Measurements from ENCODE around the gene ROR2.
"Not testable (repeated sequence)": the region's sequence is repeated elsewhere in the genome, so short reads cannot be mapped to it uniquely, and the experiment has no call there.

ROR2 gene

GRCh38 chr9:91914404-91914803 is 35.6 kb downstream of the ROR2 start:
- no peaks in the 10 kb centered on the region for H3K36me3 ChIP-seq (ENCODE audit: control insufficient read depth, insufficient read depth, low read length)
- no peaks in the 10 kb centered on the region for H3K27me3 ChIP-seq (ENCODE audit: control insufficient read depth, insufficient read depth, low read length)
- no peak overlapping the region for H3K4me3 ChIP-seq (ENCODE audit: low read length)
- peaks cover 23% of the 10 kb centered on the region for H3K4me1 ChIP-seq (ENCODE audit: control insufficient read depth, insufficient read depth, low read length)
- no peak overlapping the region for H3K27ac ChIP-seq (ENCODE audit: low read depth, low read length)
- no peak overlapping the region for H3K9ac ChIP-seq (ENCODE audit: low read length)

DNA sequence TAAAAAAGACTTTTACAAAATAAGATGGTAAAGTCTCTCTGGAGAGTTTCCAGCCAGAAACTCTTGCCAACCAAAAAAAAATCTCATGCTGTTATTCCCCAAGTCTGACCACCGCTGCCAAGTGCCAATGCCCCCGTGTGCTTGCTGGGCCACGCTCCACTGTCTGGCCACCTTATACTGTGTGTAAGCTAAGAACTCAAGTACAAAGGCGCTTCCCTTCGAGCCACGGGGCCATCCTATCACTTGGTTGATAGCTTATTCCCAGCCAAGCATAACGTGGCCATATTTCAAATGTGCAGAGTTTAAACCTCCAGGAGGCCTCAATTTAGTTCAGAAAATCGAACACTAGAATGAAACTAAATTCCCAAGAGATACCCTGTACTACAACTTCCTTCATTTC is 36.0 kb downstream of the ROR2 start:
- no peak overlapping the region for H3K4me3 ChIP-seq (ENCODE audit: low read length)
- H3K27ac ChIP-seq (ENCODE audit: low read depth, low read length), result no peak overlapping the region
- H3K36me3 ChIP-seq (ENCODE audit: control insufficient read depth, insufficient read depth, low read length), result no peaks in the 10 kb centered on the region
- no peak overlapping the region for H3K9ac ChIP-seq (ENCODE audit: low read length)
- peaks cover 20% of the 10 kb centered on the region for H3K4me1 ChIP-seq (ENCODE audit: control insufficient read depth, insufficient read depth, low read length)
- no peaks in the 10 kb centered on the region for H3K27me3 ChIP-seq (ENCODE audit: control insufficient read depth, insufficient read depth, low read length)

DNA sequence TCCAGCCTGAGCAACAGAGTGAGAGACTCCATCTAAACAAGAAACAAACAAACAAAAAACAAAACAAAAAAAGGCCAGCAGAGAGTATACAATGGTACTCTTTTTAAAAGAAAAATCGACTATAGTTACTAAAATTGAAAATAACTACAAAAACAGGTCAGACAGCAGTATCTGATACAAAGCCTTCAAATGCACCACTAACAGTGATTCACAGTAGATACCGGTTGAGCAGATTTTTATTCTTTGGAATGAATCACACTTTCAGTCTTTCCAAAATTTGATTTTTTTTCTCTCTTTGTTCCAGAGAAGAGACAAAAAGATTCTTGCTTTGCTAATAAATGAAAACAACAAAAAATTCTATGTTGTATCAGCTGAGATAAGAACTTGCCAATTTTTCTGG is 36.9 kb downstream of the ROR2 start:
- peaks cover 19% of the 10 kb centered on the region for H3K4me1 ChIP-seq (ENCODE audit: control insufficient read depth, insufficient read depth, low read length)
- no peak overlapping the region for H3K27ac ChIP-seq (ENCODE audit: low read depth, low read length)
- H3K9ac ChIP-seq (ENCODE audit: low read length), result no peak overlapping the region
- no peaks in the 10 kb centered on the region for H3K36me3 ChIP-seq (ENCODE audit: control insufficient read depth, insufficient read depth, low read length)
- no peaks in the 10 kb centered on the region for H3K27me3 ChIP-seq (ENCODE audit: control insufficient read depth, insufficient read depth, low read length)
- H3K4me3 ChIP-seq (ENCODE audit: low read length), result no peak overlapping the region

- Histone ChIP-seq H3K4me3 (ENCODE audit: low read length) (no peak overlapping the region), H3K36me3 (ENCODE audit: control insufficient read depth, insufficient read depth, low read length) (no peaks in the 10 kb centered on the region), H3K27me3 (ENCODE audit: control insufficient read depth, insufficient read depth, low read length) (no peaks in the 10 kb centered on the region), H3K9ac (ENCODE audit: low read length) (no peak overlapping the region), H3K4me1 (ENCODE audit: control insufficient read depth, insufficient read depth, low read length) (peaks cover 16% of the 10 kb centered on the region), H3K27ac (ENCODE audit: low read depth, low read length) (no peak overlapping the region)
Measured at GRCh38 chr9:91911657-91912056, 38.4 kb downstream of the ROR2 start.

DNA sequence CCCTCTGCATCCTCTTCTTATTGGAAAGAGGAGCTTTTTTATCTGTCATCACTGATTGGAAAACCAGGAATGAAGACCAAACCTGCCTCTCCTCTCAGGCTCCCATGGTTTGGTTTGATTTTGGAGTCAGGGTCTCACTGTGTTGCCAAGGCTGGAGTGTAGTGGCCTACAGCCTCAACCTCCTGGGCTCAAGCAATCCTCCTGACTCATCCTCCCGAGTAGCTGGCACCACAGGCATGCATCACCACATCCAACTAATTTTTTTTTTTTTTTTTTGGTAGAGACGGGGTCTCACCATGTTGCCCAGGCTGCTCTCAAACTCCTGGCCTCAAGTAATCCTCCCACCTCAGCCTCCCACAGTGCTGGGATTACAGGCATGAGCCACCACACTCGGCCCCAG is 40.8 kb downstream of the ROR2 start:
- H3K4me1 ChIP-seq (ENCODE audit: control insufficient read depth, insufficient read depth, low read length), result peaks cover 21% of the 10 kb centered on the region
- not testable (repeated sequence) for H3K4me3 ChIP-seq (ENCODE audit: low read length); H3K27me3 ChIP-seq (ENCODE audit: control insufficient read depth, insufficient read depth, low read length); H3K36me3 ChIP-seq (ENCODE audit: control insufficient read depth, insufficient read depth, low read length); H3K9ac ChIP-seq (ENCODE audit: low read length); H3K27ac ChIP-seq (ENCODE audit: low read depth, low read length)

GRCh38 chr9:91908746-91909145 is 41.3 kb downstream of the ROR2 start:
- Histone ChIP-seq H3K36me3 (ENCODE audit: control insufficient read depth, insufficient read depth, low read length) (no peaks in the 10 kb centered on the region), H3K9ac (ENCODE audit: low read length) (no peak overlapping the region), H3K27me3 (ENCODE audit: control insufficient read depth, insufficient read depth, low read length) (no peaks in the 10 kb centered on the region), H3K27ac (ENCODE audit: low read depth, low read length) (no peak overlapping the region), H3K4me3 (ENCODE audit: low read length) (no peak overlapping the region), H3K4me1 (ENCODE audit: control insufficient read depth, insufficient read depth, low read length) (peaks cover 19% of the 10 kb centered on the region)

DNA sequence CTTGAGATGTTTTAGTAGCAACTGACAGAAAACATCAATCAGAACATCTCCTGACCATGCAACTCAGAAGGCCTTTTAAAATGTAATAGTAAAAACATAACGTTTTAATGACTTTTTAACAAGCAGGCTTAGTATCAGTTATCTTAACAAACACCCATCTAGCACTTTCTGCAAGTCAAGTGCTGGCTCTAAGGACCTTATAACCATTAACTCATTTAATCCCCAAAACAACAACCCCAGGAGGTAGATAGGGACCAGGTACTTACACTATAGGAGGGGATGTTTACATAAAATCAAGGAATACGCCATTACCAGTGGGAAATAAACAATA is 41.8 kb downstream of the ROR2 start:
- Histone ChIP-seq H3K9ac (ENCODE audit: low read length) (no peak overlapping the region), H3K36me3 (ENCODE audit: control insufficient read depth, insufficient read depth, low read length) (no peaks in the 10 kb centered on the region), H3K4me1 (ENCODE audit: control insufficient read depth, insufficient read depth, low read length) (peaks cover 19% of the 10 kb centered on the region), H3K27me3 (ENCODE audit: control insufficient read depth, insufficient read depth, low read length) (no peaks in the 10 kb centered on the region), H3K4me3 (ENCODE audit: low read length) (no peak overlapping the region), H3K27ac (ENCODE audit: low read depth, low read length) (no peak overlapping the region)

GRCh38 chr9:91907484-91908292 is 42.3 kb downstream of the ROR2 start:
- no peak overlapping the region for H3K27ac ChIP-seq (ENCODE audit: low read depth, low read length)
- H3K9ac ChIP-seq (ENCODE audit: low read length), result no peak overlapping the region
- no peaks in the 10 kb centered on the region for H3K36me3 ChIP-seq (ENCODE audit: control insufficient read depth, insufficient read depth, low read length)
- peaks cover 19% of the 10 kb centered on the region for H3K4me1 ChIP-seq (ENCODE audit: control insufficient read depth, insufficient read depth, low read length)
- H3K27me3 ChIP-seq (ENCODE audit: control insufficient read depth, insufficient read depth, low read length), result no peaks in the 10 kb centered on the region
- H3K4me3 ChIP-seq (ENCODE audit: low read length), result no peak overlapping the region

DNA sequence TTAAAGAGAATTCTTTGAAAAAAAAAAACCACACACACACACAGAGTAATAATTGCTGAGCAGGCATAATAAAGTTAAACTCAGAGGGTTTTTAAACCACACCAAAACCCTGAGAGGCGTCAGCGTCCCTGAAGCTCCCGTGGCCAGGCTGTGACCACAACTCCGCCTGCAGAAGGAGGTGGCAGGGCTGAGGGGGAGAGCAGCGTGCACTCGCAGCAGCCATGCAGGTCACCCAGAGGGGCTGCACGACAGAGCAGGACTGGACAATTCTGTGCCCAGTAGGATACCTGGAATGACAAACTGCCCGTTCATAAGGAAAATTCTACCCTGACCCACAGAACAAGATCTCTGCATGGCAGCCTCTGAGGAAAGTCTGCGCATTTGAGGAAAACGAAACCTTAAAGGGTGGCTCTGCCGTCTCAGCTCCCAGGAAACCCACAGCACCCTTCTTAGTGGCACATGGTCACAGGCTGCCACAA is 44.0 kb downstream of the ROR2 start:
- Histone ChIP-seq H3K4me3 (ENCODE audit: low read length) (peak overlapping the region; percentile 60), H3K36me3 (ENCODE audit: control insufficient read depth, insufficient read depth, low read length) (no peaks in the 10 kb centered on the region), H3K27ac (ENCODE audit: low read depth, low read length) (peak overlapping the region; percentile 21), H3K9ac (ENCODE audit: low read length) (no peak overlapping the region), H3K4me1 (ENCODE audit: control insufficient read depth, insufficient read depth, low read length) (peaks cover 17% of the 10 kb centered on the region), H3K27me3 (ENCODE audit: control insufficient read depth, insufficient read depth, low read length) (no peaks in the 10 kb centered on the region)

- no peaks in the 10 kb centered on the region for H3K27me3 ChIP-seq (ENCODE audit: control insufficient read depth, insufficient read depth, low read length)
- peaks cover 24% of the 10 kb centered on the region for H3K4me1 ChIP-seq (ENCODE audit: control insufficient read depth, insufficient read depth, low read length)
- no peak overlapping the region for H3K4me3 ChIP-seq (ENCODE audit: low read length)
- no peaks in the 10 kb centered on the region for H3K36me3 ChIP-seq (ENCODE audit: control insufficient read depth, insufficient read depth, low read length)
- H3K27ac ChIP-seq (ENCODE audit: low read depth, low read length), result peak overlapping the region; percentile 40
- no peak overlapping the region for H3K9ac ChIP-seq (ENCODE audit: low read length)
Measured at GRCh38 chr9:91905237-91905650, 44.8 kb downstream of the ROR2 start.

DNA sequence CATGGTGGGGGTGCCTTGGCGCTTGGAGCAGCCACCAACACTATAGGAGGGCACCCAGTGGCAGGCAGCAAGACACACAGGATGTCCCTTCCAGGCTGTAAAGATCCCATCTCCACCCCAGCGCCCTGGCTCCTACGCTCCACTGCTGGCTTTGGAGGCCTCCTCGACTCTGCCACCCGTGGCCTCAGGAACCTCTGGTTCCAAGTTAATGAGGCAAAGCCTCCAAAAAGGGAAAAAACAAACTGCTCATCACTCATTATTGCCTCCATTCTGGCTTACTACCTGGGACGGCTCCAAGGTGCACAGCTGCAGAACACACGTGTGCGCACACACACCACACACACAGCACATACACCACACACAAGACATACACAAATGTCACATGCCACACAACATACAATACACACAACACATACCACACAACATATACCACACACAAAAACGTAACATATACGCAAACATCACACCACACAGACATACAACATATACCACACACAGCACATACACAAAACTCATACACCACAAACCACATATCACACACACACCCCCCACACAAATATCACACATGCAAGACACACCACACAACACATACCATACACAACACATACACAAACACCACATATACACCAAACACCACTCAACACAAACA is 45.3 kb downstream of the ROR2 start:
- no peaks in the 10 kb centered on the region for H3K36me3 ChIP-seq (ENCODE audit: control insufficient read depth, insufficient read depth, low read length)
- H3K27ac ChIP-seq (ENCODE audit: low read depth, low read length), result peak overlapping the region; percentile 40
- no peak overlapping the region for H3K4me3 ChIP-seq (ENCODE audit: low read length)
- H3K27me3 ChIP-seq (ENCODE audit: control insufficient read depth, insufficient read depth, low read length), result no peaks in the 10 kb centered on the region
- H3K9ac ChIP-seq (ENCODE audit: low read length), result no peak overlapping the region
- peaks cover 29% of the 10 kb centered on the region for H3K4me1 ChIP-seq (ENCODE audit: control insufficient read depth, insufficient read depth, low read length)

- Histone ChIP-seq H3K27ac (ENCODE audit: low read depth, low read length) (peak overlapping the region; percentile 11), H3K9ac (ENCODE audit: low read length) (no peak overlapping the region), H3K4me3 (ENCODE audit: low read length) (no peak overlapping the region), H3K4me1 (ENCODE audit: control insufficient read depth, insufficient read depth, low read length) (peaks cover 37% of the 10 kb centered on the region), H3K27me3 (ENCODE audit: control insufficient read depth, insufficient read depth, low read length) (no peaks in the 10 kb centered on the region), H3K36me3 (ENCODE audit: control insufficient read depth, insufficient read depth, low read length) (no peaks in the 10 kb centered on the region)
Measured at GRCh38 chr9:91903126-91903911, 46.7 kb downstream of the ROR2 start.
